HG02840 (cell line): ENCODE results near the gene RAB3IL1.

ENCODE experiments used
- ATAC-seq: cut with Tn5 transposase; IDR thresholded peaks from one replicate; pipeline ENCODE4 v1.9.1; 2021; ENCODE audit warnings: mild to moderate bottlenecking, moderate library complexity, moderate number of reproducible peaks; ENCODE audit not compliant: unreplicated experiment, low FRiP score

RAB3IL1 gene

GRCh38 chr11:61907282-61907681 is 10.1 kb downstream of the RAB3IL1 start:
- ATAC-seq = no peak

- ATAC-seq = no peak
Measured at GRCh38 chr11:61906522-61906909, 10.8 kb downstream of the RAB3IL1 start.

- ATAC-seq = no peak
Measured at GRCh38 chr11:61905801-61906521, 11.4 kb downstream of the RAB3IL1 start.

GRCh38 chr11:61905067-61905696 is 12.2 kb downstream of the RAB3IL1 start:
- no peak for ATAC-seq

- no peak for ATAC-seq
Measured at GRCh38 chr11:61904539-61905048, 12.8 kb downstream of the RAB3IL1 start.

GRCh38 chr11:61903845-61904244 is 13.5 kb downstream of the RAB3IL1 start:
- no peak for ATAC-seq

GRCh38 chr11:61902313-61902712 is 15.1 kb downstream of the RAB3IL1 start:
- no peak for ATAC-seq

GRCh38 chr11:61901397-61901796 is 16.0 kb downstream of the RAB3IL1 start:
- ATAC-seq = no peak

GRCh38 chr11:61900251-61900650 is 17.1 kb downstream of the RAB3IL1 start:
- ATAC-seq = no peak

GRCh38 chr11:61899146-61899841 is 18.1 kb downstream of the RAB3IL1 start:
- peak; percentile 58 for ATAC-seq

- no peak for ATAC-seq
Measured at GRCh38 chr11:61898247-61898582, 19.2 kb downstream of the RAB3IL1 start.

GRCh38 chr11:61897387-61898246 is 19.7 kb downstream of the RAB3IL1 start:
- ATAC-seq = no peak

- ATAC-seq = no peak
Measured at GRCh38 chr11:61896665-61897386, 20.5 kb downstream of the RAB3IL1 start.

GRCh38 chr11:61895718-61896059 is 21.7 kb downstream of the RAB3IL1 start:
- ATAC-seq = no peak

GRCh38 chr11:61895046-61895717 is 22.2 kb downstream of the RAB3IL1 start:
- no peak for ATAC-seq

GRCh38 chr11:61893981-61894380 is 23.4 kb downstream of the RAB3IL1 start:
- no peak for ATAC-seq

- ATAC-seq = no peak
Measured at GRCh38 chr11:61892085-61892370, 25.3 kb downstream of the RAB3IL1 start.

- peak; percentile 42 for ATAC-seq
Measured at GRCh38 chr11:61891331-61892084, 25.9 kb downstream of the RAB3IL1 start, which contains the start of gene FADS3. Gene FADS3 (minus strand): TSS chr11:61891545. CDS start chr11:61891381, 164 bp downstream.
